ENCODE results near the gene TRMT13.

- TF ChIP-seq POLR2A (IDR thresholded peaks at IDR 0.05) (no peak), POLR2AphosphoS5 (IDR thresholded peaks at IDR 0.05) (no peak)
- TF ChIP-seq, protein P1, sequence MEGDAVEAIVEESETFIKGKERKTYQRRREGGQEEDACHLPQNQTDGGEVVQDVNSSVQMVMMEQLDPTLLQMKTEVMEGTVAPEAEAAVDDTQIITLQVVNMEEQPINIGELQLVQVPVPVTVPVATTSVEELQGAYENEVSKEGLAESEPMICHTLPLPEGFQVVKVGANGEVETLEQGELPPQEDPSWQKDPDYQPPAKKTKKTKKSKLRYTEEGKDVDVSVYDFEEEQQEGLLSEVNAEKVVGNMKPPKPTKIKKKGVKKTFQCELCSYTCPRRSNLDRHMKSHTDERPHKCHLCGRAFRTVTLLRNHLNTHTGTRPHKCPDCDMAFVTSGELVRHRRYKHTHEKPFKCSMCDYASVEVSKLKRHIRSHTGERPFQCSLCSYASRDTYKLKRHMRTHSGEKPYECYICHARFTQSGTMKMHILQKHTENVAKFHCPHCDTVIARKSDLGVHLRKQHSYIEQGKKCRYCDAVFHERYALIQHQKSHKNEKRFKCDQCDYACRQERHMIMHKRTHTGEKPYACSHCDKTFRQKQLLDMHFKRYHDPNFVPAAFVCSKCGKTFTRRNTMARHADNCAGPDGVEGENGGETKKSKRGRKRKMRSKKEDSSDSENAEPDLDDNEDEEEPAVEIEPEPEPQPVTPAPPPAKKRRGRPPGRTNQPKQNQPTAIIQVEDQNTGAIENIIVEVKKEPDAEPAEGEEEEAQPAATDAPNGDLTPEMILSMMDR (IDR thresholded peaks at IDR 0.05), result no peak
These were observed 1.9 kb downstream of the TRMT13 start for GRCh38 chr1:100134872-100135271.

Data from transverse colon (tissue), 4 donors.